AG08395 (cell line): ENCODE data around the gene RAPGEF3.
A peak's percentile ranks its signal among the peaks of the same experiment; 100 is the strongest.

Experiments
- DNase-seq: peaks from one replicate; pipeline ENCODE4 v3.0.0; 2012; ENCODE audit warnings: mixed read lengths, low spot score

RAPGEF3 gene

GRCh38 chr12:47790676-47791350, 32.1 kb upstream of the RAPGEF3 start:
- DNase-seq: no peak

GRCh38 chr12:47789712-47790489, 31.2 kb upstream of the RAPGEF3 start:
- no peak for DNase-seq

- no peak for DNase-seq
These were observed 30.5 kb upstream of the RAPGEF3 start for GRCh38 chr12:47789141-47789540.

- DNase-seq: no peak
These were observed 29.1 kb upstream of the RAPGEF3 start for GRCh38 chr12:47787596-47788319.

GRCh38 chr12:47786662-47787280, 28.1 kb upstream of the RAPGEF3 start:
- DNase-seq: no peak

GRCh38 chr12:47785887-47786661, 27.4 kb upstream of the RAPGEF3 start:
- DNase-seq: no peak

GRCh38 chr12:47785036-47785886, 26.6 kb upstream of the RAPGEF3 start:
- DNase-seq: no peak

GRCh38 chr12:47783821-47784819, 25.4 kb upstream of the RAPGEF3 start:
- DNase-seq: no peak

GRCh38 chr12:47783024-47783755, 24.5 kb upstream of the RAPGEF3 start:
- DNase-seq: no peak

- DNase-seq: no peak
These were observed 23.7 kb upstream of the RAPGEF3 start for GRCh38 chr12:47782372-47782770.

- no peak for DNase-seq
These were observed 23.0 kb upstream of the RAPGEF3 start for GRCh38 chr12:47781479-47782371.

- no peak for DNase-seq
These were observed 21.3 kb upstream of the RAPGEF3 start for GRCh38 chr12:47779943-47780504.

- DNase-seq: peak; percentile 90
These were observed 20.7 kb upstream of the RAPGEF3 start for GRCh38 chr12:47779301-47779942.

GRCh38 chr12:47778881-47779280, 20.2 kb upstream of the RAPGEF3 start:
- DNase-seq: no peak

- no peak for DNase-seq
These were observed 19.3 kb upstream of the RAPGEF3 start for GRCh38 chr12:47777741-47778558.

GRCh38 chr12:47777151-47777550, 18.5 kb upstream of the RAPGEF3 start:
- DNase-seq: no peak
